Measurements from ENCODE around the gene B3GAT2. TPM values are rescaled to one million over a fixed set of nuclear protein-coding genes. Genes with fewer than 3 reads are reported as not detected.

The B3GAT2 gene
- total and polyA plus RNA-seq, 2 donors from 2014 or later: not detected

- H3K9me3 ChIP-seq (ENCODE audit: control insufficient read depth in 2 of 3, insufficient read depth in 1 of 3, low read length in 3 of 3): no peaks in the 10 kb centered on the region
- intact Hi-C loops (cut with DNase I): loop anchor here (10.0 kb wide), 1 partner anchor 182 kb away; no protein-coding TSS in a partner anchor
- FAIRE-seq (no peak), DNase-seq (no peak)
- no peak overlapping the region for H3K9ac ChIP-seq (ENCODE audit: low read length in 3 of 3)
- TF ChIP-seq CTCF (IDR thresholded peaks at IDR 0.05; ENCODE audit: borderline replicate concordance, extremely low read depth, insufficient read depth): no peak
- H3K4me3 ChIP-seq (ENCODE audit: low read length in 3 of 3): no peak overlapping the region
- H3K4me1 ChIP-seq (ENCODE audit: control insufficient read depth in 2 of 3, insufficient read depth in 2 of 3, low read depth in 1 of 3, low read length in 3 of 3): no peaks in the 10 kb centered on the region
- H3K27me3 ChIP-seq (ENCODE audit: control insufficient read depth, insufficient read depth, low read length): no peaks in the 10 kb centered on the region
- no peaks in the 10 kb centered on the region for H3K36me3 ChIP-seq (ENCODE audit: control insufficient read depth in 2 of 3, insufficient read depth in 3 of 3, low read length in 3 of 3)
- no peak overlapping the region for H3K27ac ChIP-seq (ENCODE audit: low read depth in 2 of 2, low read length in 2 of 2)
These were observed 70.2 kb downstream of the B3GAT2 start for GRCh38 chr6:70886661-70887060.

DNA sequence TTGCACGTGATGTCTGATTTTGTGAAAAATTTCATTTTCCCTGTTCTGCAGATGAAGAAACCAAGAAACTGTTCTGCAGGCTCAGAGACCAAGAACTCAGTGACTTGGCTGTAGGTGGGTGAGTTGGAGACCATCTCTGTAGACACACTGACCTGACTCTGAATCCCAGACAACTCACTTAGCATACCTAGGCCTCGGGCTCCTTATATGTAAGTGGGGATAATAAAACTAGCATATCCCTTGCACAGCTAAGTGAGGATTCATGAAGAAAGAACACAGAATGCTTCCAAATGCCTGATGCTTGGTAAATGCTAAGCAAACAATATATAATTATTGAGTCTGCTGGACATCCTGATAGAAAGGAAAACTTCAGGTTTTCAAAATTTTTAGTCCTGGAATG is 70.8 kb downstream of the B3GAT2 start:
- DNase-seq (no peak), FAIRE-seq (no peak)
- H3K4me1 ChIP-seq (ENCODE audit: control insufficient read depth in 2 of 3, insufficient read depth in 2 of 3, low read depth in 1 of 3, low read length in 3 of 3): no peaks in the 10 kb centered on the region
- no peak overlapping the region for H3K9ac ChIP-seq (ENCODE audit: low read length in 3 of 3)
- no peaks in the 10 kb centered on the region for H3K9me3 ChIP-seq (ENCODE audit: control insufficient read depth in 2 of 3, insufficient read depth in 1 of 3, low read length in 3 of 3)
- no peaks in the 10 kb centered on the region for H3K27me3 ChIP-seq (ENCODE audit: control insufficient read depth, insufficient read depth, low read length)
- H3K4me3 ChIP-seq (ENCODE audit: low read length in 3 of 3): no peak overlapping the region
- intact Hi-C loops (cut with DNase I): loop anchor here (10.0 kb wide), 1 partner anchor 181 kb away; no protein-coding TSS in a partner anchor
- TF ChIP-seq CTCF (IDR thresholded peaks at IDR 0.05; ENCODE audit: borderline replicate concordance, extremely low read depth, insufficient read depth): no peak
- H3K27ac ChIP-seq (ENCODE audit: low read depth in 2 of 2, low read length in 2 of 2): no peak overlapping the region
- no peaks in the 10 kb centered on the region for H3K36me3 ChIP-seq (ENCODE audit: control insufficient read depth in 2 of 3, insufficient read depth in 3 of 3, low read length in 3 of 3)

- Histone ChIP-seq H3K4me1 (ENCODE audit: control insufficient read depth in 2 of 3, insufficient read depth in 2 of 3, low read depth in 1 of 3, low read length in 3 of 3) (no peaks in the 10 kb centered on the region), H3K27me3 (ENCODE audit: control insufficient read depth, insufficient read depth, low read length) (no peaks in the 10 kb centered on the region), H3K27ac (ENCODE audit: low read depth in 2 of 2, low read length in 2 of 2) (no peak overlapping the region), H3K9me3 (ENCODE audit: control insufficient read depth in 2 of 3, insufficient read depth in 1 of 3, low read length in 3 of 3) (no peaks in the 10 kb centered on the region), H3K4me3 (ENCODE audit: low read length in 3 of 3) (no peak overlapping the region), H3K36me3 (ENCODE audit: control insufficient read depth in 2 of 3, insufficient read depth in 3 of 3, low read length in 3 of 3) (no peaks in the 10 kb centered on the region), H3K9ac (ENCODE audit: low read length in 3 of 3) (no peak overlapping the region)
- peak; percentile 27 for FAIRE-seq
- DNase-seq: peak; percentile 65 to 73 (median 66)
- peak; percentile 96 for TF ChIP-seq CTCF (IDR thresholded peaks at IDR 0.05; ENCODE audit: borderline replicate concordance, extremely low read depth, insufficient read depth)
- intact Hi-C loops (cut with DNase I): loop anchor here (10.0 kb wide), 1 partner anchor 180 kb away; no protein-coding TSS in a partner anchor
These were observed 72.5 kb downstream of the B3GAT2 start for GRCh38 chr6:70884074-70884983.

Measured in kidney (tissue), 14 donors.